CD4-positive, alpha-beta T cell treated with Interleukin-15 for 1 hour (primary cell): Measurements from ENCODE around the gene PGAP6.
"Not testable (repeated sequence)": the region's sequence is repeated elsewhere in the genome, so short reads cannot be mapped to it uniquely, and the experiment has no call there.

ENCODE experiments used
- DNase-seq: peaks from one replicate; pipeline ENCODE4 v3.0.0-alpha.2; 2020

PGAP6 gene

DNA sequence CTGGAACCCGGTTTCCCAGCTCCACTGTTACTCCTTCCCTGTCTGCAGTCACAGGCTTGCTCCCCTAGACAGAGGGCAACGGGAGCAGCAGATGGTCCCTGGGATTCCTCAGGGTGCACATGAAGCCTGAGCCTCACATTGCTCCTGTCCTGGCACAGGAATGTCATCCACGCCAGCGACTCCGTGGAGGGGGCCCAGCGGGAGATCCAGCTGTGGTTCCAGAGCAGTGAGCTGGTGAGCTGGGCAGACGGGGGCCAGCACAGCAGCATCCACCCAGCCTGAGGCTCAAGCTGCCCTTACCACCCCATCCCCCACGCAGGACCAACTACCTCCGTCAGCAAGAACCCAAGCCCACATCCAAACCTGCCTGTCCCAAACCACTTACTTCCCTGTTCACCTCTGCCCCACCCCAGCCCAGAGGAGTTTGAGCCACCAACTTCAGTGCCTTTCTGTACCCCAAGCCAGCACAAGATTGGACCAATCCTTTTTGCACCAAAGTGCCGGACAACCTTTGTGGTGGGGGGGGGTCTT is 18.3 kb upstream of the PGAP6 start:
- no peak for DNase-seq

DNA sequence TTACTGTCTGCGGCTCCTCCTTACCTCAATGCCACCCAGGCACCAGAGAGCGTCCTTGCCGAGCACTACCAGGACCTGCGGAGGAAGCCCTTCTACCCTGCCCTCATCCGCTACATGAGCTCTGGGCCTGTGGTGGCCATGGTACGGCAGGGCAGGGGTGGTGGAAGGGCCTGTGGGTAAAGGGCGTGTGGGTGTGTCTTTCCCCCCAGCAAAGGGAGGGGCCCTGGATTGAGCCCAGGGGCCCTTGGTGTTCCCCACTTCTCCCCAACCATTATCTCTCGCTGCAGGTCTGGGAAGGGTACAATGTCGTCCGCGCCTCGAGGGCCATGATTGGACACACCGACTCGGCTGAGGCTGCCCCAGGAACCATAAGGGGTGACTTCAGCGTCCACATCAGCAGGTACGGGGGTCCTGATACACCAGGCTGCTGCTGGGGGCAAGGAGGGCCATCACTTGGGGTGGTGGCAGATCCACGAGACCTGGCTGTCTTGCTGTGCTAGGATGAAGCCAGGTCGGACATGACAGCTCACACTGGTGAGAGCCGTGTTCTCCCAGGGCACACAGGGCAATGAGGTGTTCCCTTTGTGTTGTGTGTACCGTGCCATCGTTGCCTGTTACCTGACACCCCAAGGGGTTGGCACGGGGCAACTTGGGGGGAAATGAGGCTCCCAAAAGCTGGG is 17.7 kb upstream of the PGAP6 start:
- no peak for DNase-seq

DNA sequence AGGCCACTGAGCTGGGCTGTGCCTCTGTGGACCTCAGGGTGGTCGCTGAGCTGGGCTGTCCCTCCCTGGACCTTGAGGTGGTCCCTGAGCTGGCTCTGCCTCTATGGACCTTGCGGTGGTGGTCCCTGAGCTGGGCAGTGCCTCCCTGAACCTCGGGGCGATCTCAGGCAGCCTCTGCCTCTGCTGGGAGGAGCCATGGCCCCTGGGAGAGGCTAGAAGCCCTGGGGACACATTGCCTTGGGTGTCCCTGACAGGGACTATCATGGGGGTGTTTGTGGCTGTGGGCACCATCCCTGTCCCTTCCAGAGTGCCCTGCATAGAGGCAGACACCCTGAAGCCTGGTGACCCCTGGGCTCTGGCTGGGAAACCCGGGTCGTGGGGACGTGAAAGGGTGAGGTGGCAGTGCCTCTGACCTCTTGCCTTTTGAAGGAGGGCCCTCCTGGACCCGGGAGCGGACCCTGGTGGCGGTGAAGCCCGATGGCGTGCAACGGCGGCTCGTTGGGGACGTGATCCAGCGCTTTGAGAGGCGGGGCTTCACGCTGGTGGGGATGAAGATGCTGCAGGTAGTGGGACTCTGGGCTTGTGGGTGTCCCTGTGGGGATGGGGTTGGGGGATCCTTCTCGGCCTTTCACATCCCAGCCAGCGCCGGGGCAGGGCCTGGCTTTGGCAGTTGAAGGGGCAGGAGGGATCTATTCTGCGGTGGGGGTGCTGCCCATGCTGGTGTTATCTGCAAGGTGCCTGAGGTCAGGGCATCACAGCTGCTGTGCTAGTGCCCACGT is 17.0 kb upstream of the PGAP6 start:
- DNase-seq: no peak

DNA sequence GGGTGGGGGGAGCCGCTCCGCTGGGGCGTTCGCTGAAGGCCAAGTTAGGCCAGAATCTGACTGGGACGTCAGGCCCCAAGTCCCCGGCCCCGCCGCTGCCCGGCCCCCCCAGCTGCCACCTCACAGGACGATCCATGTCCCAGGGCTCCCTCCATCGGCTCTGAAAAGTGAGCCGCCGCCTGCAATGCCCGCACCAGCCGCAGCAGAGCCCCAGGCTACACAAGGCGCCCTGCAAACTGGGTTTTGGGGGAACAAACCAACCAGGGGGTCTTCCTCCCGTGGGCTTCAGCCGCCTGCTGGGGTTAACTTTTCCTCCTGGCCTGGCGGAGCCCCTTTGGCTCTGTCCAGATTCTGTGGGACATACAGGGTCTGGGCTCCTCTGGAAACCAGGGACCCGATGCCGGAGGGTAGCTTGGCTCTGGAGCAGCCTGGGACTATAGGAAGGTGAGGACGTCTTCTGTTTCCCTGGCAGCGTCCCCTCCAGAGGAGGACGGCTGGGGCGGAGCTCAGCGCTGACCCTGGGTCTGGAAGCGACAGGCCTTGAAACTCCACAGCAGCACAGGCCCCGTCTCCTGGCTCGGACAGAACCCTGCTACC is 16.1 kb upstream of the PGAP6 start:
- peak; percentile 36 for DNase-seq

DNA sequence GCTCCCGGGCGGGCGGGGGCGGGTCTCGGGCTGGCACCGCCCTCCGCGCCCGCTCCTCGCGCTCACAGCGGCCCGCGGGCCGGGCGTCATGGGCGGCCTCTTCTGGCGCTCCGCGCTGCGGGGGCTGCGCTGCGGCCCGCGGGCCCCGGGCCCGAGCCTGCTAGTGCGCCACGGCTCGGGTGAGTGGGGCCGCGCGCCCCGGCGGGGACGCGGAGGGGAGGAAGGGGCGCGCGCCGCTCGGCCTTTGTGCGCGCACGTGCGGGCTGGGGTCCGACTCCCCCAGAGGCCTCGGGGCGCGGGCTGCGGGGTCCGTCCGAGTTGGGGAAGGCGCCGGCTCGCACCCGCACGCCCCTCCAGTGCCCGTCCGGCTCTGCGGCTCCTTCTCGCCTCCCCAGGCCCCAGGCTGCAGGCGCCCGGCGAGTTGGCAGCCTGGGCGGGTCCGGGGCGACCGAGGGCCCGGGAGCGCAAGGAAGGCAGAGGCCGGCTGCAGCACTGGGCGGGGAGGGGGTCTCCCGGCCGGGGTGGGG is 15.4 kb upstream of the PGAP6 start, which contains the start of gene NME4:
TSS of gene NME4 (plus strand) at position 65 of the 527 bp plus-strand sequence. CDS start at position 89, 24 bp downstream.
- no peak for DNase-seq

DNA sequence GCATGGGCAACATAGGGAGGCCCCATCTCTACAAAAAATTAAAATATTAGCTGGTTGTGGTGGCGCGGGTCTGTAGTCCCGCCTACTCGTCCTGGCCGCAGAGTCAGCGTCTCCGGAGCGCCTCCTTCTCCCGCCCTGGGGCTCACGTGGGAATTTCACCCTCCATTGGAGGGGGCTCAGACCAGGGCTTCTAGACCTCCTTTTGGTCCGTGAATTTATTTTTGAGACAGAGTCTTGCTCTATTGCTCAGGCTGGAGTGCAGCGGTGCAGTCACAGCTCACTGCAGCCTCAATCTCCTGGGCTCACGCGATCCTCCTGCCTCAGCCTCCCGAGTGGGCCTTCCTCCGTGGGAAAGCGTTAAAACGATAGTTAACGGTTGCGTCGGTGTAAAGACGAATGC is 14.8 kb upstream of the PGAP6 start:
- no peak for DNase-seq

DNA sequence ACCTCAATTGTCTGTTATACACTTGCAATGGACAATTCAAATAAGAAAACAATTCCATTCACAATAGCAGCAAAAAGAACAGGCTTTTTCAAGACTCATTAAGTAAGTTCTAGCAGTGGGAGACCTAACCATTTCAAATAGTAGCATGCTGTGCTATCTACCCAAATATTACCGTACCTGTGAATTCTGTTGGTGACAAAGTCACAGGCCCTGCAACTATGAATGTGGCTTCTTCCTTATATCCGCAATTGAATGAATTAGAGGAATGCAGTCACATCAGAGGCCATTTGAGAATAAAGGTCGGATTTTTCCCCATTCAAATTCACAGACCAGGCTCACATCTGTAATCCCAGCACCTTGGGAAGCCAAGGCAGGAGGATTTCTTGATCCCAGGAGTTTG is 14.4 kb upstream of the PGAP6 start:
- DNase-seq: no peak

DNA sequence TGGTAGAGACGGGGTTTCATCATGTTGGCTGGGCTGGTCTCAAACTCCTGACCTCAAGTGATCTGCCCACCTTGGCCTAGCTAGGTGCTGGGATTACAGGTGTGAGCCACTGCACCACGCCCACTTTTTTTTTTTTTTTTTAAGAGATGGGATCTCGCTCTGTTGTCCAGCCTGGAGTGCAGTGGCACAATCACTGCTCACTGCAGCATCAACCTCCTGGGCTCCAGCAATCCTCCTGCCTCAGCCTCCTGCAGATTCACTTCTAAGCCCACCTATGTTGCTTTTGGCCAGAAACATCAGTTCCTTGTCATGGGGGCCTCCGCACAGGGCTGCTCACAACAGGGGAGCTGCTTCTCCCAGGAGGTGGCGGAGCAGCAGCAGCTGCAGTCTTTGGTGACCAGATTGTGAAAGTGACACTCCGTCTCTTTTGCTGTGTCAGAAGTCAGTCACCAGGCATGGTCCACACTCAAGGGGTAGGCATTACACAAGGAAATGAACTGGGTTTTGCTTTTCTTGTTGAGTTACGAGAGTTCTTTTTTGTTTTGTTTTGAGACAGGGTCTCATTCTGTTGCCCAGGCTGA is 10.8 kb upstream of the PGAP6 start:
- DNase-seq: peak; percentile 47

DNA sequence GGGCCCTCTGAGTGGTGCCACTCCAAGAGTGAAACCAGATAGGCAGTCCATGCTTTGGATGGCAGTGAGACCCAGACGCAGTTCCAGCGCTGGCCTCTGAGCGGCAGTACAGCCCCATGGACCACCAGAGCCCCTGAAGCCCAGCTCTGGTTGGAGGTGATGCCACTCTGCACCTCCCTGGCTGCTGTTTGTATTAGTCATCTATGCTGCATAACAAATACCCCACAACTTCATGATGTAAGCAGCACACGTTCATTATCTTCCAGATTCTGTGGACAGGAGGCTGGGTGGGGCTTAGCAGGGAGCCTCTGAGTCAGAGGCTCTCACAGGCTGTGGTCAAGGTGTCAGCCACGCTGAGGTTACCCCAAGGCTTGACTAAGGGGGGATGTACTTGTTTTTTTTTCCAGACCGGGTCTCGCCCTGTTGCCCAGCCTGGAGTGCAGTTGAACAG is 10.1 kb upstream of the PGAP6 start:
- DNase-seq: peak; percentile 80

DNA sequence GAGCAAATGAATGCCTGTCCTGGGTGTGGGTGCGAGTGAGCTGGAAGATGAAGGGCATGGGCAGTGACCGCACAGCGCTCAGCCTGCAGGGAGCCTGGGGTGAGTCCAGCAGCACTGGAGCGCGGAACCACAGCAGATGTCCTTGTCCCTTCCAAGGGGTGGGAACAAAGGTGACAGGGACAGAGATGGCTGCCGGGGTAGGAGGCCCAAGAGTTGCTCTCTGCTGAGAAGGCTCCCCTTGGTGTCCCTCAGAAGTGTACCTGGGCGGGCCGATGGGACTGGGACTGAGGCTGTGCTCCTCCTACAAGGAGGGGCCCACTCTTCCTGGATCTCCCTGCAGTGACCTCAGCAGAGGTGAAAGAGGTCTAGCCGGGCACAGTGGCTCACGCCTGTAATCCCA is 7.6 kb upstream of the PGAP6 start:
- DNase-seq: no peak

DNA sequence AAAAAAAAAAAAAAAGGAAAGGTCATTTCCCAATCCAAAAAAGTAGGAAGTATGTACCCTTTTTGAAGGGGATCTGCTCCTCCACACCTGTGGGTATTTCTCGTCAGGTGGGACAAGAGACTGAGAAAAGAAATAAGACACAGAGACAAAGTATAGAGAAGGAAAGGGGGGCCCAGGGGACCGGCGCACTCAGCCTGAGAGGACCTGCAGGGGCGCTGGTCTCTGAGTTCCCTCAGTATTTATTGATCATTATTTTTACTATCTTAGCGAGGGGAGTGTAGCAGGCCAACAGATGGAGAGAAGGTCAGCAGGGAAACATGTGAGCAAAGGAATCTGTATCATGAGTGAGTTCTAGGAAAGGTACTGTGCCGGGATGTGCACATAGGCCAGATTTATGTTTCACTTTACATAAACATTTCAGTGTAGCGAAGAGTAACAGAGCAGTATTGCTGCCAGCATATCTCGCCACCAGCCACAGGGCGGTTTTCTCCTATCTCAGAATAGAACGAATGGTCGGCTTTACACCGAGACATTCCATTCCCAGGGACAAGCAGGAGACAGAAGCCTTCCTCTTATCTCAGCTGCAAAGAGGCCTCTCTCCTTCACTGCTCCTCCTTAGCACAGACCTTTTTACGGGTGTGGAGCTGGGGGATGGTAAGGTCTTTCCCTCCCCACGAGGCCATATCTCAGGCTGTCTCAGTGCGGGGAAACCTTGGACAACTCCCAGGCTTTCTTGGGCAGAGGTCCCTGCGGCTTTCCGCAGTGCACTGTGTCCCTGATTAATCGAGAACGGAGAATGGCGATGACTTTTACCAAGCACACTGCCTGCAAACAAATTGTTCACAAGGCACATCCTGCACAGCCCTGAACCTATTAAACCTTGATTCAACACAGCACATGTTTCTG is 6.2 kb upstream of the PGAP6 start:
- DNase-seq: not testable (repeated sequence)

DNA sequence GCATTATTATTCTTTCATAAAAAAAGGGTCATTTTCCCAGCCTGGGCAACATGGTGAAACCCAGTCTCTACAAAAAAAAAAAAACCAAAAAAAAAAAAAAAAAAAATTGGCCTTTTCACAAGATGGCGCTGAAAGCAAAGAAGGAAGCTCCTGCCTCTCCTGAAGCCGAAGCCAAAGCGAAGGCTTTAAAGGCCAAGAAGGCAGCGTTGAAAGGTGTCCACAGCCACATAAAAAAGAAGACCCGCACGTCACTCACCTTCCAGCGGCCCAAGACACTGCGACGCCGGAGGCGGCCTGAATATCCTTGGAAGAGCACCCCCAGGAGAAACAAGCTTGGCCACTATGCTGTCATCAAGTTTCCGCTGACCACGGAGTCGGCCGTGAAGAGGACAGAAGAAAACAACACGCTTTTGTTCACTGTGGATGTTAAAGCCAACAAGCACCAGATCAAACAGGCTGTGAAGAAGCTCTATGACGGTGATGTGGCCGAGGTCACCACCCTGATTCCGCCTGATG is 4.9 kb upstream of the PGAP6 start:
- DNase-seq: no peak

DNA sequence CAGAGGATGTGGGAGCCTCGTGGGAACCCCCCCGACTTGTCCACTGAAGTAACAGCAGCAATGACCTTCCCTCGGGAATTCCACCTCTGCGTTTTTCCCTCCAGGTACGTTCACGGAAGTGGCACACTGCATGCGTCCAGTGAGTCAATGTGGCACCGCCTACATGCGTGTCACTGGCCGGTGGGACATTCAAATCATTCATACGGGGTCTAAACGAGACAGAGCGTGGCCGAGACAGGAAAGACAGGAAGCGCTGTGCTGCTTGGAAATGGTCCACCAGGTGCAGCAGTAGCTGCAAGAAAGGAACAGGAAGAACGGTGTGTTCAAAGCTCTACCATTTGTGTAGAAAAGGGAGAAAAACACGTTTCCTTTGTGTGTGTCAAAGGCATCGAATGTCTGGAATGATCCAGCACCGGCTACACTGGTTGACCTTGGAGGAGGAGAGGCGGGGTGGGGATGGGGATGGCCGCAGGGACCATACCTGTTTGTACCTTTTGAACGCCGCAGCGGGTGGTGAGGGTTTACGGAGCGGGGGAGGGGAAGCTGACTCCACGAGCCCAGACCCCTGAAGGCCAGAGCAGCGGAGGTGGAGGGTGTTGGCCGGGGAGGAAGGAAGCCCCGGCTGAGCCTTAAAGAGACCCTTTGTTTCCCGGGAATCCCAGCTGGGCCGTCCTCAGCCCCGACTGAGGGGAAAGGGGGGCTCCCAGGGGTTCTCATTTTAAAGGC is 1.7 kb upstream of the PGAP6 start:
- peak; percentile 44 for DNase-seq

DNA sequence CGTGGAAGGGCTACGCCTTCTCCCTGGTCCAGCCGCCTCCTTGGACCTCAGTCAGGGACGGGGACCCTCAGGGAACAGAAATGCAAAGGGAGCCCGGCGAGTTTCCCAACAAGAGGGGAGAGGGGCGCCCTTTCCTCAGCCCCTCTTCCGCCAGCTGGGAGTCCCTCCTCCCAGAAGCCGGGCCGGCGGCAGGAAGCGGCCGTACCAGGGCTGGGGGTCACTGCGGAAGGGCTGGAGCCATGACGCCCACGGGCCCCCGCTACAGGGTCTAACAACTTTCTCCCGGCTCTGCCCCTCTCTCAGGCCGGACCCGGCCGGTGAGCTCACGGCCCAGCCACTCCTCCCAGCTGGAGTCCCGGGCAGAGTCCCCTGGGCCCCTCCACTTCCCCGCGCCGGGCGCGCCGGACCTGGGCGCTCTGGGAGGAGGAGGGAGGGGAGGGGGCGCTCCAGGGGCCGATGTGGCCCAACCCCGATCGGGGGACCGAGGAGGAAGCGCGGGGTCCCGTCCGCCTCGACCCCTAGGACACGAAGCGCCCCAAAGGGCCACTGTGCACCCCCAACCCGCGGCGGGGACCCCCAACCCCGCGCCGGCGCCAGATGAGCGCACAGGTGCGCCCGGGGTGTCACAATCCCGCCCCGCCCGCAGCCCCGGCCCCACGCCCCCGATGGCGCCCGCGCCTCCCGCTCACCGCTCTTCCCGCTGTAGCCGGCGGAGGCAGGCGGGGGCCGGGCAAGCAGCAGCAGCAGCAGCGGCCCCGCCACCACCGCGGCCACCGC is 578 bp downstream of the PGAP6 start:
- peak; percentile 37 for DNase-seq

DNA sequence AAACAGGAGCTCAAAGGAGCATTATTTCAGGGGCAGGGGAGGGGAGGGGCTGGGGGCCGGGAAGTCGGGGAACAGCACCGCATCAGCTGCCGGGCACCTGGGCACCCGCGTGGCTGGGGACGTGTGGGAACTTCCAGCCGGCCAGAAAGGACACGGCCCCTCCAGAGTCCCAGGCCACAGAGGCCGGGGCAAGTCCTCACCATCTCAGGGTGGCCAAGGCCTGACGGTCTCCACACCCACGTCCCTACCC is 1.1 kb downstream of the PGAP6 start:
- no peak for DNase-seq

DNA sequence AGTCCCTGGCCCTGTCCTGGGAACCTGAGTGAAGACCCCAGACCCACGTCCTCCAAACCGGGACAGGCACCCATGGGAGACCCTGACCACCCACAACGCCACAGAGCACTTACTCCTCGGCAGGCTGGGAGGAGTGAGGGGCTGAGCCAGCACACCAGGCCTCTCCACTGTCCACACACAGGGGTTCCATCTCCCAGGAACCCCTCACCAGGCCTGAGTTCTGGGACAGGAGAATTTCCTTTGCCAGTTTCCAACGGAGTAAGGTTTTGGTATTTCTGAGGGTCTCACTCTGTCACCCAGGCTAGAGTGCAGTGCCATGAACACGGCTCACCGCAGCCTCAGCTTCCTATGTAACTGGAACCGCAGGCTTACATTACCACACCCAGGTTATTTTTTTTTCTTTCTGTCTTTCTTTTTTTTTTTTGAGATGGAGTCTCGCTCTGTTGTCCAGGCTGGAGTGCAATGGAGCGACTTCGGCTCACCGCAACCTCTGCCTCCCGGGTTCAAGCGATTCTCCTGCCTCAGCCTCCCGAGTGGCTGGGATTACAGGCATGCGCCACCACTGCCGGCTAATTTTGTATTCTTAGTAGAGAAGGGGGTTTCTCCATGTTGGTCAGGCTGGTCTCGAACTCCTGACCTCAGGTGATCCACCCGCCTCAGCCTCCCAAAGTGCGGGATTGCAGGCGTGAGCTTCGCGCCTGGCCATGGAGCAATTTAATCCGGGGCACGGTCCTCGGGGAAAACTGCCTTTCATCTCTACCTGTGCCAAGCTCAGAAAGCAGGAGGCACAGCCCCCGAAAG is 1.6 kb downstream of the PGAP6 start:
- no peak for DNase-seq

DNA sequence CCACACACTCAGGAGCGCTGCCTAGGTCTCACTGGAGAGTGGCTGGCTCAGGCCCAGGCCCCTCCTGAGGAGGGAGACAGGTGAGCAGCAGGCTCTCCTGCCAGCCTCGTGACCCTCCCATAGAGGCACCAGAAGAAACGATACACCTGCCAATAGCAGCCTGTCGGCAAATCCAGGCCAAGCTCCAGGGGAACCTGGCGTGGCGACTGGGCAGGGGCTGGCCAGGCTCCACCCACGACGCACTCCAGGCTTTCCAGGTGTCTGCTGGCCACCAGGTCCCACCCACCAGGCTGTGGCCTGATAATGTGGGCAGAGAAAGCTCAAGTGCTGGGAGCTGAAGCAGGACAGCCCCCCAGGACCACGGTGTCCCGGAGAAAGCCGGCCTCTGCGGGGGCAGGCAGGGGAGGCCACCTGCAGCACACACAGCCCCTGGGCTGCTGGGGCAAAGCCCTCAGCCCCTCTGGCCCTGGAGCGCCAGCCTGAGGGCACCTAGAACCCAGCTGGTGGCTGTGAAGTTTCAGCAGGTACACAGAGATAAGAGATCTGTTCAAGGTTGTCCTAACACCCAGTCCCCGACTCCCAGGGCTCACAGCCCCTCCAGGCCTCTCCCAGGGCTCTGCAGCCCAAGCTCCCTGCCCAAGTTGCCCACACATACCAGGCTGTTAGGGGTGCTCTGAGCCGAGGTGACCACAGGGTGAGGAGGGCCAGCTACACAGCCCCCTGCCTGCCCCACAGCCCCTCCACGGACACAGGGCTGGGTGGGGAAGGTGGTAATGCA is 2.4 kb downstream of the PGAP6 start:
- no peak for DNase-seq

DNA sequence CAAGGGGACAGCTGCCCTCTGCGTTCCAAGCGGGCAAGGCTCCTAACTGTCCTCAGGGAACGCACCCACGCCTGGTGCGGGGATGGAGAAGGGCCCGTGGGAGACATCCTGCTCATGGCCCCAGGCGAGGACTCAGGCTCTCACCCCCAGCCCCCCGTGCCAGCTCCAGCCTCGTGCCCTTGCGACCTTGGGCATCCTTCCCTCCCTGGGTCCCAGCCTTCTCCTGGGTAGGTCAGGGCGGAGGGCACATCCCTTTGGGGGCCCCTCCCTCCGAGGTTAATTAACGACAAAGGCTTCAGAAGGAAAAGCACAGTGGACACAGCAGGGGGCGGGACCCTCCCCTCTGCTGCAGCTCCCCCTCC is 3.0 kb downstream of the PGAP6 start:
- DNase-seq: no peak
